Measurements from ENCODE around the gene ANKRD23.

DNA sequence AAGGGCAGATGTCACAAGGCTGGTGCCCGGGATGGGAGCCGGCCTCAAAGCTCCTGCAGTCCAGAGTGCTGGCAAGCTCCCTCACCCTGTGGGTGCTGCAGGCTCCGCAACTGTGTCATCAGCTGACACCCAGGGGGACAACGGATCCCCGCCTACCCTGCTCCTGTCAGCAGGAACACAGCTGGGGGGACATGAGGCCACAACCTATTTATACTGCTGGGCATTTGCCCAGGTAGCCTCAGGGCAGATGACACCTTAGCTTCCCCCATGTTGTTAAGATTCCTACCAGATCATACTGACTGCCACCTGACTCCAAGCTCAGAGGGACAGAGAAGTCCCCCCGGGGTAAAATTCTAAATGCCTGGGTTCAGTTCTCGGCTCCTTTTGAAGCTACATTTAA, 1.2 kb downstream of the ANKRD23 start:
- TF ChIP-seq RAD21 (IDR thresholded peaks at IDR 0.05; ENCODE audit: low read depth) (no peak), ZBTB7A (IDR thresholded peaks at IDR 0.05; ENCODE audit: low read depth) (no peak), TAF1 (IDR thresholded peaks at IDR 0.05; ENCODE audit: low read depth) (no peak), CEBPB (IDR thresholded peaks at IDR 0.05) (no peak)
- TF ChIP-seq, protein P1, sequence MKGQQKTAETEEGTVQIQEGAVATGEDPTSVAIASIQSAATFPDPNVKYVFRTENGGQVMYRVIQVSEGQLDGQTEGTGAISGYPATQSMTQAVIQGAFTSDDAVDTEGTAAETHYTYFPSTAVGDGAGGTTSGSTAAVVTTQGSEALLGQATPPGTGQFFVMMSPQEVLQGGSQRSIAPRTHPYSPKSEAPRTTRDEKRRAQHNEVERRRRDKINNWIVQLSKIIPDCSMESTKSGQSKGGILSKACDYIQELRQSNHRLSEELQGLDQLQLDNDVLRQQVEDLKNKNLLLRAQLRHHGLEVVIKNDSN (IDR thresholded peaks at IDR 0.05) = no peak
